IMR-90 (cell line): ENCODE measurements around the gene LENG1. TPM values are rescaled to one million over a fixed set of nuclear protein-coding genes. Genes with fewer than 3 reads are reported as not detected.

Experiments used
- ATAC-seq: fragments of 200-7000 bp; cut with Tn5 transposase; 2 replicates; pipeline ENCODE4 v1.9.1; 2020; ENCODE audit warnings: low read depth, mild to moderate bottlenecking, moderate library complexity
- BruUV-seq: library from RNA; stranded (reverse); fragments of 400-500 nt; replicated peaks from 2 replicates; lab custom pipeline; 2021; lab: Mats Ljungman, UMichigan
- CTCF ChIA-PET: fragments of 300-600 bp; formaldehyde crosslinking; extraction: SDS; loops from one replicate; lab custom pipeline; 2021; ENCODE audit warnings: antibody characterized with exemption; lab: Yijun Ruan, JAX
- POLR2A ChIA-PET: fragments of 300-600 bp; sonication (Branson Sonifier 250); formaldehyde crosslinking; loops from one replicate; lab custom pipeline; 2022; ENCODE audit warnings: antibody characterized with exemption; ENCODE audit not compliant: unreplicated experiment; lab: Charles Lee
- DNase-seq: peaks from one replicate; pipeline ENCODE4 v3.0.0; 2013
- H2AFZ ChIP-seq: replicated peaks from 2 replicates; pipeline ENCODE3; 2013; ENCODE audit warnings: low read length, mild to moderate bottlenecking; ENCODE audit not compliant: poor library complexity
- H2AK5ac ChIP-seq: 2 replicates; pipeline ENCODE4 v1.6.1; 2013; ENCODE audit warnings: low read depth, low read length, inconsistent platforms
- H2AK9ac ChIP-seq: replicated peaks from 2 replicates; pipeline ENCODE3; 2013; ENCODE audit warnings: mild to moderate bottlenecking, low read depth, low read length, moderate library complexity; ENCODE audit not compliant: poor library complexity
- H2BK120ac ChIP-seq: 2 replicates; pipeline ENCODE4 v1.6.1; 2013; ENCODE audit warnings: low read depth, low read length, inconsistent platforms
- H2BK15ac ChIP-seq: 3 replicates; pipeline ENCODE4 v1.6.1; 2013; ENCODE audit warnings: low read depth, low read length, inconsistent platforms
- H2BK20ac ChIP-seq: 2 replicates; pipeline ENCODE4 v1.6.1; 2013; ENCODE audit warnings: low read depth, mild to moderate bottlenecking, inconsistent platforms, low read length, moderate library complexity
- H2BK5ac ChIP-seq: 2 replicates; pipeline ENCODE4 v1.6.1; 2013; ENCODE audit warnings: mild to moderate bottlenecking, low read depth, low read length, inconsistent platforms; ENCODE audit not compliant: poor library complexity, severe bottlenecking
- H3K14ac ChIP-seq: replicated peaks from 2 replicates; pipeline ENCODE4 v1.6.1; 2013; ENCODE audit warnings: low read depth, low read length, inconsistent platforms
- H3K18ac ChIP-seq: 2 replicates; pipeline ENCODE4 v1.6.1; 2013; ENCODE audit warnings: low read depth, low read length, control low read depth
- H3K23ac ChIP-seq: 2 replicates; pipeline ENCODE4 v1.6.1; 2013; ENCODE audit warnings: low read depth, low read length, inconsistent platforms
- H3K27ac ChIP-seq: 2 replicates; pipeline ENCODE4 v1.5.1; 2013; ENCODE audit warnings: mild to moderate bottlenecking, control low read depth, low read length; ENCODE audit not compliant: insufficient read depth
- H3K27me3 ChIP-seq: 2 replicates; pipeline ENCODE4 v1.6.1; 2013; ENCODE audit warnings: low read length; ENCODE audit not compliant: control insufficient read depth, insufficient read depth
- H3K36me3 ChIP-seq: 2 replicates; pipeline ENCODE4 v1.6.1; 2013; ENCODE audit warnings: low read length, mixed read lengths; ENCODE audit not compliant: control insufficient read depth, insufficient read depth
- H3K4ac ChIP-seq: 2 replicates; pipeline ENCODE4 v1.6.1; 2013; ENCODE audit warnings: low read depth, low read length, inconsistent platforms
- H3K4me1 ChIP-seq: 2 replicates; pipeline ENCODE4 v1.6.1; 2013; ENCODE audit warnings: low read length, mixed read lengths; ENCODE audit not compliant: control insufficient read depth, insufficient read depth
- H3K4me2 ChIP-seq: 2 replicates; pipeline ENCODE4 v1.6.1; 2013; ENCODE audit warnings: low read depth, mild to moderate bottlenecking, control low read depth, low read length, moderate library complexity
- H3K4me3 ChIP-seq: 2 replicates; pipeline ENCODE4 v1.5.1; 2013; ENCODE audit warnings: low read depth, mild to moderate bottlenecking, control low read depth, low read length, moderate library complexity; ENCODE audit not compliant: insufficient read depth
- H3K56ac ChIP-seq: 2 replicates; pipeline ENCODE4 v1.6.1; 2013; ENCODE audit warnings: low read length, inconsistent platforms; ENCODE audit not compliant: insufficient read depth; ENCODE audit errors: extremely low read depth
- H3K79me1 ChIP-seq, 2 experiments: 2 replicates each; pipeline ENCODE4 v1.6.1; 2013; ENCODE audit warnings: low read length in 2 of 2, inconsistent platforms in 1 of 2, low read depth in 1 of 2
- H3K9ac ChIP-seq: 2 replicates; pipeline ENCODE4 v1.6.1; 2013; ENCODE audit warnings: low read depth, low read length, control low read depth
- H3K9me1 ChIP-seq: 2 replicates; pipeline ENCODE4 v1.6.1; 2013; ENCODE audit warnings: low read length, inconsistent platforms; ENCODE audit not compliant: insufficient read depth
- H3K9me3 ChIP-seq: 2 replicates; pipeline ENCODE4 v1.6.1; 2013; ENCODE audit warnings: low read length; ENCODE audit not compliant: control insufficient read depth, insufficient read depth
- H4K20me1 ChIP-seq: 2 replicates; pipeline ENCODE4 v1.6.1; 2013; ENCODE audit warnings: low read length, inconsistent platforms; ENCODE audit not compliant: insufficient read depth
- H4K5ac ChIP-seq: 2 replicates; pipeline ENCODE4 v1.6.1; 2013; ENCODE audit warnings: mild to moderate bottlenecking, low read depth, low read length, control low read depth
- H4K8ac ChIP-seq, 2 experiments: 2 replicates each; pipeline ENCODE4 v1.6.1; 2013; ENCODE audit warnings: low read depth in 2 of 2, low read length in 2 of 2, control low read depth in 1 of 2, inconsistent platforms in 1 of 2
- H4K91ac ChIP-seq: 2 replicates; pipeline ENCODE4 v1.6.1; 2013; ENCODE audit warnings: low read depth, low read length, inconsistent platforms; ENCODE audit not compliant: insufficient read depth
- BHLHE40 ChIP-seq: fragments of 150-350 bp; IDR thresholded peaks from 2 replicates; pipeline ENCODE4 v1.6.1; 2016; ENCODE audit warnings: mild to moderate bottlenecking, low read depth, low read length
- CHD1 ChIP-seq: IDR thresholded peaks from 2 replicates; pipeline ENCODE4 v1.6.1; 2012; ENCODE audit warnings: low read depth, low read length, improper control_type of control experiment
- FOS ChIP-seq: fragments of 150-350 bp; IDR thresholded peaks from 2 replicates; pipeline ENCODE4 v1.6.1; 2016; ENCODE audit warnings: low read depth, low read length
- MAFK ChIP-seq: IDR thresholded peaks from 2 replicates; pipeline ENCODE4 v1.6.1; 2012; ENCODE audit warnings: low read depth, low read length, improper control_type of control experiment
- MXI1 ChIP-seq: IDR thresholded peaks from 2 replicates; pipeline ENCODE4 v1.6.1; 2012; ENCODE audit warnings: low read depth, mild to moderate bottlenecking, low read length, moderate library complexity, borderline replicate concordance
- NFE2L2 ChIP-seq: fragments of 150-350 bp; IDR thresholded peaks from 2 replicates; pipeline ENCODE4 v1.6.1; 2016; ENCODE audit warnings: low read depth, mild to moderate bottlenecking, low read length
- POLR2A ChIP-seq: IDR thresholded peaks from 2 replicates; pipeline ENCODE4 v1.6.1; 2012; ENCODE audit warnings: mild to moderate bottlenecking, low read depth, low read length
- RAD21 ChIP-seq: IDR thresholded peaks from 2 replicates; pipeline ENCODE4 v1.6.1; 2012; ENCODE audit warnings: low read length, improper control_type of control experiment
- RCOR1 ChIP-seq: IDR thresholded peaks from 2 replicates; pipeline ENCODE4 v1.6.1; 2012; ENCODE audit warnings: mild to moderate bottlenecking, low read length, improper control_type of control experiment; ENCODE audit not compliant: insufficient replicate concordance
- RFX5 ChIP-seq: IDR thresholded peaks from 2 replicates; pipeline ENCODE4 v1.8.0; 2012; ENCODE audit warnings: low read depth, mild to moderate bottlenecking, low read length, moderate library complexity
- SMC3 ChIP-seq: fragments of 150-350 bp; IDR thresholded peaks from 2 replicates; pipeline ENCODE4 v1.6.1; 2016; ENCODE audit warnings: low read depth, mild to moderate bottlenecking, antibody characterized with exemption, low read length, moderate library complexity
- WGBS, 2 experiments: methylation state at CpG; one replicate each; pipeline versions ENCODE4 v1.1.5 to v1.1.7; 2013; ENCODE audit warnings: missing lambda C conversion rate in 2 of 2; ENCODE audit not compliant: insufficient read length in 1 of 2; ENCODE audit errors: extremely low coverage in 2 of 2; 5-methylcytosine and 5-hydroxymethylcytosine counted together
- dilution Hi-C: fragments of 300-500 bp; cut with HindIII; formaldehyde crosslinking; loops from one replicate; pipeline ENCODE4 v1.14.3; 2018; ENCODE audit warnings: low sequenced_read_pairs; ENCODE audit not compliant: unreplicated experiment
- in situ Hi-C: fragments of 300-500 bp; cut with MboI; formaldehyde crosslinking; loops from 3 replicates; pipeline ENCODE4 v1.14.3; 2019; ENCODE audit warnings: low sequenced_read_pairs, inconsistent platforms, mixed read lengths
- intact Hi-C: fragments of 100-400 bp; cut with micrococcal nuclease; formaldehyde crosslinking; loops from 2 replicates; pipeline ENCODE4 v1.10.0; 2022
- polyA plus RNA-seq, 3 experiments: library from polyadenylated mRNA; depleted of rRNA; stranded (reverse); fragments of >200 nt; gene quantifications; 2 replicates each; pipeline ENCODE4 v1.2.3, GENCODE V29; 2012; ENCODE audit warnings: low replicate concordance in 1 of 3
- total RNA-seq: library from RNA; depleted of rRNA; stranded (reverse); fragments of >200 nt; gene quantifications from 2 replicates; pipeline ENCODE4 v1.2.3, GENCODE V29; 2012
- TF ChIP-seq, protein P1 (sequence below): conservative IDR thresholded peaks from 2 replicates; pipeline ENCODE4 v1.5.1; 2012; ENCODE audit warnings: mild to moderate bottlenecking, low read depth, low read length, improper control_type of control experiment
- TF ChIP-seq, protein P2 (sequence below): fragments of 150-350 bp; IDR thresholded peaks from 2 replicates; pipeline ENCODE4 v1.6.1; 2016; ENCODE audit warnings: low read depth, mild to moderate bottlenecking, low read length, moderate library complexity, borderline replicate concordance

The LENG1 gene
- total and polyA plus RNA-seq, 2 of the 4 experiments (the other 2 are of a cell fraction): 2.7 to 5.3 TPM

DNA sequence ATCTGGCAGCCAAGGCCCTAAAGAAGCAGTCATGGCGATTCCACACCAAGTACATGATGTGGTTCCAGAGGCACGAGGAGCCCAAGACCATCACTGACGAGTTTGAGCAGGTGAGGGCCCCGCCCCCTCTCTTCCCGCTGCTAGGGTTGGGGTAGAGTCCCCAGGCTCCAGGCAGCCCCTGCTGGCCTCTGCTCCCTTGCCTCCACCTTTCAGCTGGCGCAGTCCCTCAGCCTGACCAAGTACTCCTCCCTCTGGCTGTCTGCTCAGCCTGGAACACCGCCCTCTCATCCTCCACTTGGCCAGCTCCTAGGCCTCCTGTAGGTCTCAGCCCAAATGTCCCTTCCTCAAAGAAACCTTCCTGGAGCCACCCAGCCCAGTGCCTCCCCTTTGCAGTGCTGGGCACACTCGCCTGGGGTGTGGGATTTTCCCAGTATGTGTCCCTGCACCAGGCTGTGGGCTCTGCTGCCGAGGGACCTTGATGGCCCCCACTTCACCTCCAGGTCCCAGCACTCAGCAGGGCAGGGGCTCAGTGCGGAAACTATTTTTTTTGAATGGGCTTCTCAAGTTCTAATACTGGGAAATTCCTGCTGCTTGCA is 5.7 kb downstream of the LENG1 start:
- no peak overlapping the region for H2BK5ac ChIP-seq
- DNase-seq (no peak), ATAC-seq (no peak)
- no peak overlapping the region for H3K4ac ChIP-seq
- H4K5ac ChIP-seq: no peak overlapping the region
- no peak overlapping the region for H3K4me3 ChIP-seq
- H3K4me2 ChIP-seq: no peak overlapping the region
- no peak overlapping the region for H2BK20ac ChIP-seq
- H3K18ac ChIP-seq: no peak overlapping the region
- peaks cover 7% of the 10 kb centered on the region; the same call in 1 of the 2 replicates for H4K20me1 ChIP-seq
- in situ Hi-C loops: no loop called here
- CTCF ChIA-PET: no interaction called here
- no peaks in the 10 kb centered on the region for H3K27me3 ChIP-seq
- WGBS, 2 experiments: 90% methylated on average over 4 of the region's 10 CpGs; no CpG with 5 or more reads in 1 of the 2 experiments
- H3K4me1 ChIP-seq: peaks cover 6% of the 10 kb centered on the region
- no TSS peak for BruUV-seq
- H3K36me3 ChIP-seq: peaks cover 70% of the 10 kb centered on the region
- no peak overlapping the region for H3K14ac ChIP-seq
- H2AK5ac ChIP-seq: no peak overlapping the region
- POLR2A ChIA-PET: no interaction called here
- H3K79me1 ChIP-seq: peaks cover 7 to 27% of the 10 kb centered on the region in 2 experiments; a peak in 3 of 4 replicates
- H3K9ac ChIP-seq: no peak overlapping the region
- intact Hi-C loops: no loop called here
- no peak overlapping the region for H2AFZ ChIP-seq
- no peak overlapping the region for H2BK15ac ChIP-seq
- no peak overlapping the region for H4K8ac ChIP-seq
- H3K27ac ChIP-seq: no peak overlapping the region
- TF ChIP-seq NFE2L2: no peak
- TF ChIP-seq MAFK: no peak
- TF ChIP-seq, protein P1, sequence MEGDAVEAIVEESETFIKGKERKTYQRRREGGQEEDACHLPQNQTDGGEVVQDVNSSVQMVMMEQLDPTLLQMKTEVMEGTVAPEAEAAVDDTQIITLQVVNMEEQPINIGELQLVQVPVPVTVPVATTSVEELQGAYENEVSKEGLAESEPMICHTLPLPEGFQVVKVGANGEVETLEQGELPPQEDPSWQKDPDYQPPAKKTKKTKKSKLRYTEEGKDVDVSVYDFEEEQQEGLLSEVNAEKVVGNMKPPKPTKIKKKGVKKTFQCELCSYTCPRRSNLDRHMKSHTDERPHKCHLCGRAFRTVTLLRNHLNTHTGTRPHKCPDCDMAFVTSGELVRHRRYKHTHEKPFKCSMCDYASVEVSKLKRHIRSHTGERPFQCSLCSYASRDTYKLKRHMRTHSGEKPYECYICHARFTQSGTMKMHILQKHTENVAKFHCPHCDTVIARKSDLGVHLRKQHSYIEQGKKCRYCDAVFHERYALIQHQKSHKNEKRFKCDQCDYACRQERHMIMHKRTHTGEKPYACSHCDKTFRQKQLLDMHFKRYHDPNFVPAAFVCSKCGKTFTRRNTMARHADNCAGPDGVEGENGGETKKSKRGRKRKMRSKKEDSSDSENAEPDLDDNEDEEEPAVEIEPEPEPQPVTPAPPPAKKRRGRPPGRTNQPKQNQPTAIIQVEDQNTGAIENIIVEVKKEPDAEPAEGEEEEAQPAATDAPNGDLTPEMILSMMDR: no peak
- TF ChIP-seq RFX5: no peak
- TF ChIP-seq RAD21: no peak
- TF ChIP-seq FOS: no peak
- no peak for TF ChIP-seq SMC3
- TF ChIP-seq CHD1: no peak
- no peak; the same call in 1 of the 2 replicates for TF ChIP-seq POLR2A
- TF ChIP-seq BHLHE40: no peak
- no peak for TF ChIP-seq MXI1
- no peak for TF ChIP-seq RCOR1
- TF ChIP-seq, protein P2, sequence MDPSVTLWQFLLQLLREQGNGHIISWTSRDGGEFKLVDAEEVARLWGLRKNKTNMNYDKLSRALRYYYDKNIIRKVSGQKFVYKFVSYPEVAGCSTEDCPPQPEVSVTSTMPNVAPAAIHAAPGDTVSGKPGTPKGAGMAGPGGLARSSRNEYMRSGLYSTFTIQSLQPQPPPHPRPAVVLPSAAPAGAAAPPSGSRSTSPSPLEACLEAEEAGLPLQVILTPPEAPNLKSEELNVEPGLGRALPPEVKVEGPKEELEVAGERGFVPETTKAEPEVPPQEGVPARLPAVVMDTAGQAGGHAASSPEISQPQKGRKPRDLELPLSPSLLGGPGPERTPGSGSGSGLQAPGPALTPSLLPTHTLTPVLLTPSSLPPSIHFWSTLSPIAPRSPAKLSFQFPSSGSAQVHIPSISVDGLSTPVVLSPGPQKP: no peak
- H4K91ac ChIP-seq: no peak overlapping the region
- no peak overlapping the region for H2AK9ac ChIP-seq
- no peak overlapping the region for H3K56ac ChIP-seq
- H3K9me1 ChIP-seq: no peaks in the 10 kb centered on the region; the same call in 1 of the 2 replicates
- no peaks in the 10 kb centered on the region for H3K9me3 ChIP-seq
- H3K23ac ChIP-seq: no peak overlapping the region
- dilution Hi-C loops: no loop called here
- H2BK120ac ChIP-seq: no peak overlapping the region
